ENCODE measurements around the gene CCND2. TPM values are rescaled to one million over a fixed set of nuclear protein-coding genes. Genes with fewer than 3 reads are reported as not detected.
A peak's percentile ranks its signal among the peaks of the same experiment; 100 is the strongest.

CCND2 gene
- total and polyA plus RNA-seq, 2 experiments from 2014 or later = 75.6 to 224 TPM

DNA sequence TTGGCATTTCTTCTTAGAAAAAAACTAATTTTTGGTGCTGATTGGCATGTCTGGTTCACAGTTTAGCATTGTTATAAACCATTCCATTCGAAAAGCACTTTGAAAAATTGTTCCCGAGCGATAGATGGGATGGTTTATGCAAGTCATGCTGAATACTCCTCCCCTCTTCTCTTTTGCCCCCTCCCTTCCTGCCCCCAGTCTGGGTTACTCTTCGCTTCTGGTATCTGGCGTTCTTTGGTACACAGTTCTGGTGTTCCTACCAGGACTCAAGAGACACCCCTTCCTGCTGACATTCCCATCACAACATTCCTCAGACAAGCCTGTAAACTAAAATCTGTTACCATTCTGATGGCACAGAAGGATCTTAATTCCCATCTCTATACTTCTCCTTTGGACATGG lies 27.3 kb downstream of the CCND2 start:
- Mint-ChIP-seq H3K4me3 (no peak overlapping the region), H3K27me3 (ENCODE audit: insufficient read depth, low read depth, poor library complexity) (peaks cover 11% of the 10 kb centered on the region), H3K27ac (no peak overlapping the region; the same call in 1 of the 2 replicates), H3K36me3 (ENCODE audit: low read depth) (peaks cover 100% of the 10 kb centered on the region), H3K9me3 (no peaks in the 10 kb centered on the region), H3K4me1 (peaks cover 19% of the 10 kb centered on the region)
- TF ChIP-seq, protein P1, sequence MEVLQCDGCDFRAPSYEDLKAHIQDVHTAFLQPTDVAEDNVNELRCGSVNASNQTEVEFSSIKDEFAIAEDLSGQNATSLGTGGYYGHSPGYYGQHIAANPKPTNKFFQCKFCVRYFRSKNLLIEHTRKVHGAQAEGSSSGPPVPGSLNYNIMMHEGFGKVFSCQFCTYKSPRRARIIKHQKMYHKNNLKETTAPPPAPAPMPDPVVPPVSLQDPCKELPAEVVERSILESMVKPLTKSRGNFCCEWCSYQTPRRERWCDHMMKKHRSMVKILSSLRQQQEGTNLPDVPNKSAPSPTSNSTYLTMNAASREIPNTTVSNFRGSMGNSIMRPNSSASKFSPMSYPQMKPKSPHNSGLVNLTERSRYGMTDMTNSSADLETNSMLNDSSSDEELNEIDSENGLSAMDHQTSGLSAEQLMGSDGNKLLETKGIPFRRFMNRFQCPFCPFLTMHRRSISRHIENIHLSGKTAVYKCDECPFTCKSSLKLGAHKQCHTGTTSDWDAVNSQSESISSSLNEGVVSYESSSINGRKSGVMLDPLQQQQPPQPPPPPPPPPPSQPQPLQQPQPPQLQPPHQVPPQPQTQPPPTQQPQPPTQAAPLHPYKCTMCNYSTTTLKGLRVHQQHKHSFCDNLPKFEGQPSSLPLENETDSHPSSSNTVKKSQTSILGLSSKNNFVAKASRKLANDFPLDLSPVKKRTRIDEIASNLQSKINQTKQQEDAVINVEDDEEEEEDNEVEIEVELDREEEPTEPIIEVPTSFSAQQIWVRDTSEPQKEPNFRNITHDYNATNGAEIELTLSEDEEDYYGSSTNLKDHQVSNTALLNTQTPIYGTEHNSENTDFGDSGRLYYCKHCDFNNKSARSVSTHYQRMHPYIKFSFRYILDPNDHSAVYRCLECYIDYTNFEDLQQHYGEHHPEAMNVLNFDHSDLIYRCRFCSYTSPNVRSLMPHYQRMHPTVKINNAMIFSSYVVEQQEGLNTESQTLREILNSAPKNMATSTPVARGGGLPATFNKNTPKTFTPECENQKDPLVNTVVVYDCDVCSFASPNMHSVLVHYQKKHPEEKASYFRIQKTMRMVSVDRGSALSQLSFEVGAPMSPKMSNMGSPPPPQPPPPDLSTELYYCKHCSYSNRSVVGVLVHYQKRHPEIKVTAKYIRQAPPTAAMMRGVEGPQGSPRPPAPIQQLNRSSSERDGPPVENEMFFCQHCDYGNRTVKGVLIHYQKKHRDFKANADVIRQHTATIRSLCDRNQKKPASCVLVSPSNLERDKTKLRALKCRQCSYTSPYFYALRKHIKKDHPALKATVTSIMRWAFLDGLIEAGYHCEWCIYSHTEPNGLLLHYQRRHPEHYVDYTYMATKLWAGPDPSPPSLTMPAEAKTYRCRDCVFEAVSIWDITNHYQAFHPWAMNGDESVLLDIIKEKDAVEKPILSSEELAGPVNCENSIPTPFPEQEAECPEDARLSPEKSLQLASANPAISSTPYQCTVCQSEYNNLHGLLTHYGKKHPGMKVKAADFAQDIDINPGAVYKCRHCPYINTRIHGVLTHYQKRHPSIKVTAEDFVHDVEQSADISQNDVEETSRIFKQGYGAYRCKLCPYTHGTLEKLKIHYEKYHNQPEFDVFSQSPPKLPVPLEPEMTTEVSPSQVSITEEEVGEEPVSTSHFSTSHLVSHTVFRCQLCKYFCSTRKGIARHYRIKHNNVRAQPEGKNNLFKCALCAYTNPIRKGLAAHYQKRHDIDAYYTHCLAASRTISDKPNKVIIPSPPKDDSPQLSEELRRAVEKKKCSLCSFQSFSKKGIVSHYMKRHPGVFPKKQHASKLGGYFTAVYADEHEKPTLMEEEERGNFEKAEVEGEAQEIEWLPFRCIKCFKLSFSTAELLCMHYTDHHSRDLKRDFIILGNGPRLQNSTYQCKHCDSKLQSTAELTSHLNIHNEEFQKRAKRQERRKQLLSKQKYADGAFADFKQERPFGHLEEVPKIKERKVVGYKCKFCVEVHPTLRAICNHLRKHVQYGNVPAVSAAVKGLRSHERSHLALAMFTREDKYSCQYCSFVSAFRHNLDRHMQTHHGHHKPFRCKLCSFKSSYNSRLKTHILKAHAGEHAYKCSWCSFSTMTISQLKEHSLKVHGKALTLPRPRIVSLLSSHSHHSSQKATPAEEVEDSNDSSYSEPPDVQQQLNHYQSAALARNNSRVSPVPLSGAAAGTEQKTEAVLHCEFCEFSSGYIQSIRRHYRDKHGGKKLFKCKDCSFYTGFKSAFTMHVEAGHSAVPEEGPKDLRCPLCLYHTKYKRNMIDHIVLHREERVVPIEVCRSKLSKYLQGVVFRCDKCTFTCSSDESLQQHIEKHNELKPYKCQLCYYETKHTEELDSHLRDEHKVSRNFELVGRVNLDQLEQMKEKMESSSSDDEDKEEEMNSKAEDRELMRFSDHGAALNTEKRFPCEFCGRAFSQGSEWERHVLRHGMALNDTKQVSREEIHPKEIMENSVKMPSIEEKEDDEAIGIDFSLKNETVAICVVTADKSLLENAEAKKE (CRISPR knock-in tag; IDR thresholded peaks at IDR 0.05) = no peak
- TF ChIP-seq, protein P2, sequence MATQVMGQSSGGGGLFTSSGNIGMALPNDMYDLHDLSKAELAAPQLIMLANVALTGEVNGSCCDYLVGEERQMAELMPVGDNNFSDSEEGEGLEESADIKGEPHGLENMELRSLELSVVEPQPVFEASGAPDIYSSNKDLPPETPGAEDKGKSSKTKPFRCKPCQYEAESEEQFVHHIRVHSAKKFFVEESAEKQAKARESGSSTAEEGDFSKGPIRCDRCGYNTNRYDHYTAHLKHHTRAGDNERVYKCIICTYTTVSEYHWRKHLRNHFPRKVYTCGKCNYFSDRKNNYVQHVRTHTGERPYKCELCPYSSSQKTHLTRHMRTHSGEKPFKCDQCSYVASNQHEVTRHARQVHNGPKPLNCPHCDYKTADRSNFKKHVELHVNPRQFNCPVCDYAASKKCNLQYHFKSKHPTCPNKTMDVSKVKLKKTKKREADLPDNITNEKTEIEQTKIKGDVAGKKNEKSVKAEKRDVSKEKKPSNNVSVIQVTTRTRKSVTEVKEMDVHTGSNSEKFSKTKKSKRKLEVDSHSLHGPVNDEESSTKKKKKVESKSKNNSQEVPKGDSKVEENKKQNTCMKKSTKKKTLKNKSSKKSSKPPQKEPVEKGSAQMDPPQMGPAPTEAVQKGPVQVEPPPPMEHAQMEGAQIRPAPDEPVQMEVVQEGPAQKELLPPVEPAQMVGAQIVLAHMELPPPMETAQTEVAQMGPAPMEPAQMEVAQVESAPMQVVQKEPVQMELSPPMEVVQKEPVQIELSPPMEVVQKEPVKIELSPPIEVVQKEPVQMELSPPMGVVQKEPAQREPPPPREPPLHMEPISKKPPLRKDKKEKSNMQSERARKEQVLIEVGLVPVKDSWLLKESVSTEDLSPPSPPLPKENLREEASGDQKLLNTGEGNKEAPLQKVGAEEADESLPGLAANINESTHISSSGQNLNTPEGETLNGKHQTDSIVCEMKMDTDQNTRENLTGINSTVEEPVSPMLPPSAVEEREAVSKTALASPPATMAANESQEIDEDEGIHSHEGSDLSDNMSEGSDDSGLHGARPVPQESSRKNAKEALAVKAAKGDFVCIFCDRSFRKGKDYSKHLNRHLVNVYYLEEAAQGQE (IDR thresholded peaks at IDR 0.05; ENCODE audit: unreplicated experiment) = no peak
- TF ChIP-seq, protein P3, sequence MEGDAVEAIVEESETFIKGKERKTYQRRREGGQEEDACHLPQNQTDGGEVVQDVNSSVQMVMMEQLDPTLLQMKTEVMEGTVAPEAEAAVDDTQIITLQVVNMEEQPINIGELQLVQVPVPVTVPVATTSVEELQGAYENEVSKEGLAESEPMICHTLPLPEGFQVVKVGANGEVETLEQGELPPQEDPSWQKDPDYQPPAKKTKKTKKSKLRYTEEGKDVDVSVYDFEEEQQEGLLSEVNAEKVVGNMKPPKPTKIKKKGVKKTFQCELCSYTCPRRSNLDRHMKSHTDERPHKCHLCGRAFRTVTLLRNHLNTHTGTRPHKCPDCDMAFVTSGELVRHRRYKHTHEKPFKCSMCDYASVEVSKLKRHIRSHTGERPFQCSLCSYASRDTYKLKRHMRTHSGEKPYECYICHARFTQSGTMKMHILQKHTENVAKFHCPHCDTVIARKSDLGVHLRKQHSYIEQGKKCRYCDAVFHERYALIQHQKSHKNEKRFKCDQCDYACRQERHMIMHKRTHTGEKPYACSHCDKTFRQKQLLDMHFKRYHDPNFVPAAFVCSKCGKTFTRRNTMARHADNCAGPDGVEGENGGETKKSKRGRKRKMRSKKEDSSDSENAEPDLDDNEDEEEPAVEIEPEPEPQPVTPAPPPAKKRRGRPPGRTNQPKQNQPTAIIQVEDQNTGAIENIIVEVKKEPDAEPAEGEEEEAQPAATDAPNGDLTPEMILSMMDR (conservative IDR thresholded peaks at IDR 0.05; ENCODE audit: low read depth in 2 of 2) = no peak
- TF ChIP-seq EZH2 (IDR thresholded peaks at IDR 0.05; ENCODE audit: low read depth, unreplicated experiment) (no peak), STAT1 (IDR thresholded peaks at IDR 0.05; ENCODE audit: unreplicated experiment) (no peak), EZH2phosphoT487 (IDR thresholded peaks at IDR 0.05; ENCODE audit: unreplicated experiment) (no peak)
- TF ChIP-seq, protein P4, sequence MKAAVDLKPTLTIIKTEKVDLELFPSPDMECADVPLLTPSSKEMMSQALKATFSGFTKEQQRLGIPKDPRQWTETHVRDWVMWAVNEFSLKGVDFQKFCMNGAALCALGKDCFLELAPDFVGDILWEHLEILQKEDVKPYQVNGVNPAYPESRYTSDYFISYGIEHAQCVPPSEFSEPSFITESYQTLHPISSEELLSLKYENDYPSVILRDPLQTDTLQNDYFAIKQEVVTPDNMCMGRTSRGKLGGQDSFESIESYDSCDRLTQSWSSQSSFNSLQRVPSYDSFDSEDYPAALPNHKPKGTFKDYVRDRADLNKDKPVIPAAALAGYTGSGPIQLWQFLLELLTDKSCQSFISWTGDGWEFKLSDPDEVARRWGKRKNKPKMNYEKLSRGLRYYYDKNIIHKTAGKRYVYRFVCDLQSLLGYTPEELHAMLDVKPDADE (IDR thresholded peaks at IDR 0.05) = no peak
- H3F3A ChIP-seq (replicated peaks; ENCODE audit: low read depth) = peaks cover 69% of the 10 kb centered on the region
- H3K27ac ChIP-seq (ENCODE audit: low read depth) = peak overlapping the region; percentile 52; the same call in 1 of the 2 replicates
- H3K4me1 ChIP-seq (ENCODE audit: insufficient read depth) = no peaks in the 10 kb centered on the region
- H3K79me2 ChIP-seq (replicated peaks; ENCODE audit: insufficient read depth) = peaks cover 46% of the 10 kb centered on the region
- H3K9me2 ChIP-seq (ENCODE audit: insufficient read depth) = no peaks in the 10 kb centered on the region
- peaks cover 76% of the 10 kb centered on the region for H4K20me1 ChIP-seq (replicated peaks; ENCODE audit: insufficient read depth)
- H3K27me3 ChIP-seq (ENCODE audit: insufficient read depth) = no peaks in the 10 kb centered on the region
- H3K4me3 ChIP-seq = no peak overlapping the region
- no peak overlapping the region for H2AFZ ChIP-seq
- H3K36me3 ChIP-seq (ENCODE audit: insufficient read depth) = peaks cover 62% of the 10 kb centered on the region
- DNase-seq (ENCODE audit: low spot score) (no peak), ATAC-seq (no peak)
- no peak overlapping the region for H3K4me2 ChIP-seq
